ENCODE measurements around the gene LHX1.

DNA sequence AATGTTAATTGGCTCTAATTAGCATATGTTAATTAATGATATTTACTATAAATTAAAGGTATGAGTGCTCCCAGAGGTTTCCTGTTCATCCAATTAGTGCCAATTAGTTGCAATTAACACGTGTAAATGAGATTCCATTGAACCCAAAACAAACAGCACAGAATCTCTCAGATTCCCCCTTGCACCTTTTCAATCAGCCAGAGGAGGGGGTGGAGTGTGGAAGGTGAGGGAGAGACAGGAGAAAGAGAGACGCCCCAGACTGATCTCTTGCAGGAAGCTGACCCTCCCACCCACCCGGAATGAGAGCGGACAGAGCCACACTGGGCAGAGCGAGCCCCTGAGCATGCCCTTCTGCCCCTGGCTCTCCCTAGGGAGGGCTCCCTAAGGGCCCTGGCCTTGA is 24.1 kb upstream of the LHX1 start:
- TF ChIP-seq, protein P1, sequence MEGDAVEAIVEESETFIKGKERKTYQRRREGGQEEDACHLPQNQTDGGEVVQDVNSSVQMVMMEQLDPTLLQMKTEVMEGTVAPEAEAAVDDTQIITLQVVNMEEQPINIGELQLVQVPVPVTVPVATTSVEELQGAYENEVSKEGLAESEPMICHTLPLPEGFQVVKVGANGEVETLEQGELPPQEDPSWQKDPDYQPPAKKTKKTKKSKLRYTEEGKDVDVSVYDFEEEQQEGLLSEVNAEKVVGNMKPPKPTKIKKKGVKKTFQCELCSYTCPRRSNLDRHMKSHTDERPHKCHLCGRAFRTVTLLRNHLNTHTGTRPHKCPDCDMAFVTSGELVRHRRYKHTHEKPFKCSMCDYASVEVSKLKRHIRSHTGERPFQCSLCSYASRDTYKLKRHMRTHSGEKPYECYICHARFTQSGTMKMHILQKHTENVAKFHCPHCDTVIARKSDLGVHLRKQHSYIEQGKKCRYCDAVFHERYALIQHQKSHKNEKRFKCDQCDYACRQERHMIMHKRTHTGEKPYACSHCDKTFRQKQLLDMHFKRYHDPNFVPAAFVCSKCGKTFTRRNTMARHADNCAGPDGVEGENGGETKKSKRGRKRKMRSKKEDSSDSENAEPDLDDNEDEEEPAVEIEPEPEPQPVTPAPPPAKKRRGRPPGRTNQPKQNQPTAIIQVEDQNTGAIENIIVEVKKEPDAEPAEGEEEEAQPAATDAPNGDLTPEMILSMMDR (IDR thresholded peaks at IDR 0.05), result no peak
- TF ChIP-seq POLR2A (IDR thresholded peaks at IDR 0.05), result no peak
